ES-I3 (cell line): ENCODE results near the gene HOXA4.

Experiments
- H3K36me3 ChIP-seq: 2 replicates; pipeline ENCODE4 v1.6.1; 2013; ENCODE audit warnings: mild to moderate bottlenecking, low read length, control low read depth, moderate library complexity; ENCODE audit not compliant: insufficient read depth
- H3K4me1 ChIP-seq: 2 replicates; pipeline ENCODE4 v1.6.1; 2013; ENCODE audit warnings: mild to moderate bottlenecking, control low read depth, low read length; ENCODE audit not compliant: insufficient read depth
- H3K9ac ChIP-seq: 2 replicates; pipeline ENCODE4 v1.6.1; 2013; ENCODE audit warnings: low read depth, mild to moderate bottlenecking, low read length, moderate library complexity
- H3K9me3 ChIP-seq: 2 replicates; pipeline ENCODE4 v1.6.1; 2013; ENCODE audit warnings: mild to moderate bottlenecking, low read length, moderate library complexity; ENCODE audit not compliant: control insufficient read depth, insufficient read depth

The HOXA4 gene

GRCh38 chr7:27128776-27129728 is 1.5 kb downstream of the HOXA4 start:
- Histone ChIP-seq H3K9ac (no peak overlapping the region), H3K4me1 (no peaks in the 10 kb centered on the region), H3K36me3 (no peaks in the 10 kb centered on the region), H3K9me3 (no peaks in the 10 kb centered on the region)

- H3K9ac ChIP-seq = no peak overlapping the region
- H3K4me1 ChIP-seq = no peaks in the 10 kb centered on the region
- no peaks in the 10 kb centered on the region for H3K9me3 ChIP-seq
- H3K36me3 ChIP-seq = no peaks in the 10 kb centered on the region
These were observed 2.5 kb downstream of the HOXA4 start for GRCh38 chr7:27128034-27128433.

DNA sequence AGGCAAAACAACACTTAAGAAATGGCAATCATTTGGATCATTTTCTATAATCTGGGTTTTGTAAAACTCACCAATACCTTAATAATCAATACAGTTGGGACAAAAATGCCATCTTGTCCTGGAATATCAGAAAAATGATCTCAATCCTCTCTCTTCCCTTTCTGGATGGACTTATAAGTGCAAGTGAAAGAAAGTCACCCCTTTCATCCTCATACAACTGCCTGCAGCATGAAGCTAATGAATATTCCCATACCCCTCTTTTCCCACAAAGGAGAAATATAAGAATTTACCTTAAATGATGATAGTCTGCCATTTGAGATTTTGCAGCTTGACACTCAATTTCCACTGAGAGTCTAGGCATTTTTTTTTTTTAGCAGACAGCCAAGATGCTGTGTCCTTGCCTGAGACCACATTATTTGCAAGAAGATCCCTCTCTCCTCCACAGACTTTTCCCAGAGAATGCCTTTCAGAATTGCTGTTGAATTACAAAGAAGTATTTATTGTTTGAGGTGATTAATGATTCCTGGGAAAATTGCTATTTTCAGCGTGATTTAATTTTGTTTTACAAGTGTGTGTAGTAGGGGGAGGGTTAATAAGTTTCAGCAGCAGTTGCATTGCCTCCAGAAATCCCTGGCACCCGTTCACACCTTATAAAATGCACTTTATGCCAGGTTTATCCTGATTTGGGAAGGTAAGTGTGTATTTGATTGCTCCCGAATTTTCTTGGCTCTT is 3.8 kb downstream of the HOXA4 start:
- Histone ChIP-seq H3K36me3 (no peaks in the 10 kb centered on the region), H3K9ac (no peak overlapping the region), H3K4me1 (no peaks in the 10 kb centered on the region; the same call in 1 of the 2 replicates), H3K9me3 (no peaks in the 10 kb centered on the region)

DNA sequence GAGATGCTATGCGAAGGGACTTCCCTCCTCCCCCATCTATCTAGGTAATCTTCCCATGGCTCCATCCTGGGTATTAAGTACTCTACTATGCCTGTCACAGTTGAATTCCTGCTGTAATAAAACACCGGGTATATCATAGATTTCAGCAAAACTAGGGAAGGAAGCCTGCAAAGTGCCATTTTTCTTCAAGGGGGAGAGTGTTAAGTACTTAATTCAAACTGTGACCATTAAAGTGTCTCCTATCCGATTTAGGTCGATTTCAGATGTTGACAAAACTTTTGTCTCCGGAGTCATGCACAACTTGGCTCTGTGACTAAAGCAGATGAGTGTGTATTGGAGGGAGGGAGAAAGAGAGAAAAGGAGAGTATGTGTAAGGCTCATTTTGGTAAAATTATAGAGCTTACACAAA is 4.6 kb downstream of the HOXA4 start:
- H3K4me1 ChIP-seq = no peaks in the 10 kb centered on the region; the same call in 1 of the 2 replicates
- H3K9me3 ChIP-seq = no peaks in the 10 kb centered on the region
- no peak overlapping the region for H3K9ac ChIP-seq
- H3K36me3 ChIP-seq = no peaks in the 10 kb centered on the region

DNA sequence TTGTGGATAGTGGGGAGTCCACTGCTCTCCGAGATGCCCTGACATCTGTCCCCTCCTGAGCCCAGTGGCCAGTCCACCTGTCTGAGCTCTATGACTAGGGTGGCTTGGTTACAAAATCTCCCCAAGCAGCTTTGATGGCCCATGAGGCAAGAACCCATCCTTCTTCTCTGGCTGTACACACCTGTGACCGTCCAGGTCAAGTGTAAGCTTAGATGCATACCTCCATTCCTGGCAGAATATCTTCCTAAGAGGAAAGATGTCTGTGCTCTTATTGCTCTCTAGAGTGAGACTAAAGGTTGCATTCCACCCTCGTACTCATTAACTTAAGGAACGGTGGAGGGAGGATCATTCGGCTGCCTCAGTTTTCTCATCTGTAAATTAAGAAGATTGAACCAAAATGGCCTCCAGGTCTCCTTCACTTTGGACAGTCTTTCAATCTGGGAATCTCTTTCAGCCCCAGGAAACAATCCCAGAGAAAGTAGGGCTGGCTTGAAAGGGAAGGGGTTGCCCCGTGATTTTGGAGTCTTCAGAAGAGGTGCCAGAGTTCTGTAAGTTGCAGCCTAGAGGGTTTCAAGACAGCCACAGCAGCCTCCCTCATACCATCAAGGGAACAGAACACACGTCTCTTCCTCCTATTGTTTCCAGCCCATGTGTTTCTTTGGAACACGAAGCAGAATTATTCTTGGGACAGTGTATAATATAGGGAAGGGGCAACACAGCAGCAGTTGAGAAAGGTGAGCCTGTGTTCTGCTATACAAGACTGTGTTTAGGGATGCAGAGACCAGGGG is 5.5 kb downstream of the HOXA4 start:
- no peaks in the 10 kb centered on the region for H3K9me3 ChIP-seq
- no peaks in the 10 kb centered on the region; the same call in 1 of the 2 replicates for H3K4me1 ChIP-seq
- H3K36me3 ChIP-seq = no peaks in the 10 kb centered on the region
- no peak overlapping the region for H3K9ac ChIP-seq

GRCh38 chr7:27124096-27124901 is 6.3 kb downstream of the HOXA4 start:
- Histone ChIP-seq H3K4me1 (no peaks in the 10 kb centered on the region; the same call in 1 of the 2 replicates), H3K36me3 (no peaks in the 10 kb centered on the region), H3K9me3 (no peaks in the 10 kb centered on the region), H3K9ac (no peak overlapping the region)

GRCh38 chr7:27123477-27124053 is 7.0 kb downstream of the HOXA4 start:
- H3K36me3 ChIP-seq = no peaks in the 10 kb centered on the region
- H3K9ac ChIP-seq = no peak overlapping the region
- no peaks in the 10 kb centered on the region; the same call in 1 of the 2 replicates for H3K4me1 ChIP-seq
- H3K9me3 ChIP-seq = no peaks in the 10 kb centered on the region

- Histone ChIP-seq H3K4me1 (no peaks in the 10 kb centered on the region; the same call in 1 of the 2 replicates), H3K9me3 (no peaks in the 10 kb centered on the region), H3K36me3 (no peaks in the 10 kb centered on the region), H3K9ac (no peak overlapping the region)
These were observed 7.5 kb downstream of the HOXA4 start for GRCh38 chr7:27123007-27123476.

- Histone ChIP-seq H3K9ac (no peak overlapping the region), H3K36me3 (no peaks in the 10 kb centered on the region), H3K4me1 (no peaks in the 10 kb centered on the region; the same call in 1 of the 2 replicates), H3K9me3 (no peaks in the 10 kb centered on the region)
These were observed 8.3 kb downstream of the HOXA4 start for GRCh38 chr7:27122077-27122910.

DNA sequence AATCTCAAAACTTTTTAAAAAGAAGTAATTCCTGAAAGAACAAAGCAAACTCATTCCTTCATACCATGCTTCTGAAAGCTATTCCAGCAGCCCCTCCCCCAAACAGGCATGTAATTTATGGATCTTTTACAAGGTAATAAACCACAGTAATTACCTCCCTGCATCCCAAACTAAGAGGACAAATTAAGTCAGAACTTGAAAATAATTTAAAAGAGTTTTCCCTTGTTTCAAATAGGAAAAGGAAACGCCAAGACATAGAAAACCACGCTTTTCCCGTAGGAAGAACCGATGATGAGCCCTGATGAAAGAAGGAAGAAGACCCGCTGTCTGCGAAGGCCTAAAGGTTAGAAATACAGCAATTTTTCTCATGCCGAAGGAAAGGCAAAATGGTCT is 8.9 kb downstream of the HOXA4 start:
- Histone ChIP-seq H3K4me1 (no peaks in the 10 kb centered on the region; the same call in 1 of the 2 replicates), H3K36me3 (no peaks in the 10 kb centered on the region), H3K9ac (no peak overlapping the region), H3K9me3 (no peaks in the 10 kb centered on the region)

DNA sequence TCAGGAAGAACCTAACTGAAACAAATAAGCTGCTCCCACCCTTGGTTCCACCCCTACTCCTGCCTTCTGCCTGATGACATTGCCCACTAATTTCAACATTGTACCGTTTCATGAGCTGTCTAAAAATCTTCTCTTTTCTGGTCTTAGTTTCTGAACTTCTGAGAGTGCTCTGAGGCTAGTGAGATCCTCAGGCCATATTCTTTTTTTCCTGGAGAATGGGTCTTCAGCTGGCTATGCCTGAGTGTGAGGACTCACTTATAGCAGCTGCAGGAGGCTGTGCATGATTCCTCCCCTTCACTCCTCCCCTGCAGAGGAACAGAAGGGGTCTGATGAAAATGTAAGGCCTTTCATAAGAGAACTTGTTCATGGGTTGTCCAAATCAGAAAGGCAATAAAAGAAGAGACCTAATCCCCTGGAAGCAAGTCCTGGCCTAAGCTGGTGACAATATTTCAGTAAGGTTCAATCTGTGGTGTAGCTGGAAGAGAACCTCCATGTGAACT is 11.1 kb downstream of the HOXA4 start:
- H3K36me3 ChIP-seq = no peaks in the 10 kb centered on the region
- H3K4me1 ChIP-seq = no peaks in the 10 kb centered on the region; the same call in 1 of the 2 replicates
- H3K9me3 ChIP-seq = no peaks in the 10 kb centered on the region
- H3K9ac ChIP-seq = no peak overlapping the region

DNA sequence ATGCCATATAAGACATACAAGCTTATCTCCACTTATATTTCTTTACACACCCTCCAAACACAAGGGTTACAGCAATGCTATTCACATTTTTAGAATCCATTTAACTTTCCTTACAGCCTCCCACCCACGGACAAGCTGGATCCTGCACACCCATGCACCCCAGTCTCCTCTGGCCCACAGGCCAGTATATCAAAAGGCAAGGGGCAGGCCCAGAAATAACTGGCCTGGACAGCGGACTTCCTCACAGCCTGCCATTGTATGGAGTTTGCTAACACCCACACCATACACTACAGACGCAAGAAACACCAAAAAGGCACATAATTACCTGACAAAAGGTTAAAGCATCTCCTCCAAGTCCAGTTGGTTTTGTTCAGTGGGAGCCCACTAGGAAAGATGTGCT is 12.0 kb downstream of the HOXA4 start:
- Histone ChIP-seq H3K4me1 (no peaks in the 10 kb centered on the region; the same call in 1 of the 2 replicates), H3K9ac (no peak overlapping the region), H3K36me3 (no peaks in the 10 kb centered on the region), H3K9me3 (no peaks in the 10 kb centered on the region)
